ENCODE results near the gene PCSK7.
"Not testable (repeated sequence)": the region's sequence is repeated elsewhere in the genome, so short reads cannot be mapped to it uniquely, and the experiment has no call there.

The PCSK7 gene, protein sequence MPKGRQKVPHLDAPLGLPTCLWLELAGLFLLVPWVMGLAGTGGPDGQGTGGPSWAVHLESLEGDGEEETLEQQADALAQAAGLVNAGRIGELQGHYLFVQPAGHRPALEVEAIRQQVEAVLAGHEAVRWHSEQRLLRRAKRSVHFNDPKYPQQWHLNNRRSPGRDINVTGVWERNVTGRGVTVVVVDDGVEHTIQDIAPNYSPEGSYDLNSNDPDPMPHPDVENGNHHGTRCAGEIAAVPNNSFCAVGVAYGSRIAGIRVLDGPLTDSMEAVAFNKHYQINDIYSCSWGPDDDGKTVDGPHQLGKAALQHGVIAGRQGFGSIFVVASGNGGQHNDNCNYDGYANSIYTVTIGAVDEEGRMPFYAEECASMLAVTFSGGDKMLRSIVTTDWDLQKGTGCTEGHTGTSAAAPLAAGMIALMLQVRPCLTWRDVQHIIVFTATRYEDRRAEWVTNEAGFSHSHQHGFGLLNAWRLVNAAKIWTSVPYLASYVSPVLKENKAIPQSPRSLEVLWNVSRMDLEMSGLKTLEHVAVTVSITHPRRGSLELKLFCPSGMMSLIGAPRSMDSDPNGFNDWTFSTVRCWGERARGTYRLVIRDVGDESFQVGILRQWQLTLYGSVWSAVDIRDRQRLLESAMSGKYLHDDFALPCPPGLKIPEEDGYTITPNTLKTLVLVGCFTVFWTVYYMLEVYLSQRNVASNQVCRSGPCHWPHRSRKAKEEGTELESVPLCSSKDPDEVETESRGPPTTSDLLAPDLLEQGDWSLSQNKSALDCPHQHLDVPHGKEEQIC
- total RNA-seq = 313 to 380 reads per million in 2 donors

- DNase-seq = no peak
These were observed at the start of gene PCSK7 for GRCh38 chr11:117231842-117232091. Gene PCSK7 (minus strand): TSS chr11:117232073. CDS start chr11:117229844, 2,229 bp downstream.

DNA sequence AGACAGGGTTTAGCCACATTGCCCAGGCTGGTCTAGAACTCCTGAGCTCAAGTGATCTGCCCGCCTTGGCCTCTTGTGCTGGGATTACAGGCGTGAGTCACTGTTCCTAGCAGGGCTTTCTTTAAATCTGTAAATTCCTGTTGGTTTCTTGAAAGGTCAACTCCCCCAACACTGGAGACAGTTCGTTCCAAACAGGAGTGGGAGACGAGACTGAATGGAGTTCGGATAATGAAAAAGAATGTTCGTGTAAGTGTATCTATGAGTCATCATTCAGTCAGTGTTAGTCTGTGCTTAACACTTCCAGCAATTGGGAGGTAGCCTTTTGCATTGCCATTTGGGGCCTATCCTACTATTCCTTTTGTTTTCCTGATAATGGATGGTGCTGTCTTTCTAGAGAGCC is 49.3 kb upstream of the PCSK7 start:
- no peak for DNase-seq

- DNase-seq = no peak
These were observed 48.0 kb upstream of the PCSK7 start for GRCh38 chr11:117279711-117280376.

GRCh38 chr11:117278347-117278746 is 46.5 kb upstream of the PCSK7 start:
- DNase-seq = no peak

DNA sequence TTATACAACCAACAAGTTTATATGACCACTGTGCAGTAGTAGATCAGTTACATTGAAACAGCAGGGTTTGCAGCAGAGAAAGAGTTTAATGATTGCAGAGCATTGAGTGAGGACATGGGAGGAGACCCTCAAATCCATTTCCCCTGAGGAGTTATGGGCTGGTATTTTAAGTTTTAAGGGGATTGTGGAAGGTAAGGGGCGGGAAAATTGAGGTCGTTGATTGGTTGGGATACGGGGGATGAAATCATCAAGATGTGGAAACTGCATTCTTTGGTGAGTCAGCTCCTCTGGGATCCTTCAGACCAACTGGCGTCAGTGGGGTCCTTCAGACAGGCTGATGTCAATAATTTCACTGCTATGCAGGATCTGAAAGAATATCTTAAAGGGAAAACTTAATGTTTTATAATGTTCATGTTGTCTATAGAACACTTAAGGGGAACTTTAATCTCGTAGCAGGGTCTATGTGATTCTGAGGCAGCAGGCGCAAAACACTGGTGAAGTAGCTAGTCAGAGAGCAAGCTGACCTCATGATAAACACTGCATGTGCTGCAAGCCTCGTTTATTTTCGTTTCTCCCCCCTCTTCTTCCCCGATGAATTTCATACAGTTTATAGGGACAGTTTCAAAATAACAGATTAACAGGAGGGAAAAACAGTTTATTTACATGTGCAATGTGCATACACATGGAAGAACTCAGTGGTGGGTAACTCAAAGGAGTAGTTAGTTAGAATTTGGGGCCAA is 41.8 kb upstream of the PCSK7 start:
- DNase-seq = no peak

DNA sequence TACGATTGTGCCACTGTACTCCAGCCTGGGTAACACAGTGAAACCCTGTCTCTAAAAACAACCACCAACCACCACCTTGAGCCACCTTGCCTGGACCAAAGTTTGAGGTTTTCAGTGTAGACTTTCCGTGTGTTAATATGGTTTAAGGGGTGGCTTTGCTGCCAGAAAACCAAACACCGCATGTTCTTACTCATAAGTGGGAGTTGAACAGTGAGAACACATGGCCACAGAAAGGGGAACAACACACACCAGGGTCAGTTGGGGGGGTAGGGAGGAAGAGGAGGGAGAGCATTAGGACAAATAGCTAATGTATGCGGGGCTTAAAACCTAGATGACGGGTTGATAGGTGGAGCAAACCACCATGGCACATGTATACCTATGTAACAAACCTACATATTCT is 40.3 kb upstream of the PCSK7 start:
- DNase-seq = not testable (repeated sequence)

- DNase-seq = no peak
These were observed 39.3 kb upstream of the PCSK7 start for GRCh38 chr11:117271208-117271607.

GRCh38 chr11:117269856-117270255 is 38.0 kb upstream of the PCSK7 start:
- DNase-seq = no peak

GRCh38 chr11:117265745-117266144 is 33.9 kb upstream of the PCSK7 start:
- DNase-seq = no peak

DNA sequence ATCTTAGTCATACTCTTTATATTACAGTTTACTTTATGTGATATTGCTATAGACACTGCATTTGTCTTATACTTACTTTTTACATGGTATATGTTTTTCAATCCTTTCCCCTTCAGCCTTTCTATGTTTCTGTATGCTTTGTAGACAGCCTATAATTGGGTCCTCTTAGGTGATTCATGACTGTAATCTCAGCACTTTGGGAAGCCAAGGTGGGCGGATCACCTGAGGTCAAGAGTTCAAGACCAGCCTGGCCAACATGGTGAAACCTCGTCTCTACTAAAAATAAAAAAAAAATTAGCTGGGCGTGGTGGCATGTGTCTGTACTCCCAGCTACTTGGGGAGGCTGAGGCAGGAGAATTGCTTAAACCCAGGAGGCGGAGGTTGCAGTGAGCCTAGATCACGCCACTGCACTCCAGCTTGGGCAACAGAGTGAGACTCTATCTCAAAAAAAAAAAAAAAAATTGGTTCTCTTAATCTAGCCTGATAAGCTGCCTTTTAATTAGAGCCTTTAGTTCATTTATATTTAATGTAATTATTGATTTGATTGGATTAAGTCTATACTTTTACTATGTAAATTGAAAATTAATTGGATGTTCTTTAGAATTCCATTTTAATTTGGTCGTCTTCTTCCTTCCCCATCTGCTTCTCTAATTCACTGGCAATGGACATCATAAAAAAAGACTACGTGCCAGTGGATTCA is 32.9 kb upstream of the PCSK7 start:
- not testable (repeated sequence) for DNase-seq

GRCh38 chr11:117259417-117259816 is 27.5 kb upstream of the PCSK7 start:
- no peak for DNase-seq

DNA sequence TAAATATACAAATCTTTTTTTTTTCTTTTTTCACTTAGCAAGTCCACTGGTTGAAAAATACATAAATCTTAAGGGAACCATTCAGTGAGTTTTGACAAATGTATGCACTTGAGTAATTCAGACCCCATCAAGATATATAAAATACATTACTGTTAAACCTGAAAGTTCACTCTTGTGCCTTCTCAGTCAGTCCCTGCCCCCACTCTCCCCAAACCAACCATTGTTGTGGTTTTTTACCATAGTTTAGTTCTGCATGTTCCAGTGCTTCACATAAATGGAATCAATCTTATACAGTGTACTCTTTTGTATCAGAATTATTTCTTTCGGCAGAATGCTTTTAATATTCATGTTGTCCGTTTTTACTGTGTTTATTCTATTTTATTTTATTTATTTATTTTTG is 26.7 kb upstream of the PCSK7 start:
- DNase-seq = no peak

- DNase-seq = no peak
These were observed 24.7 kb upstream of the PCSK7 start for GRCh38 chr11:117256573-117256972.

- no peak for DNase-seq
These were observed 24.1 kb upstream of the PCSK7 start for GRCh38 chr11:117255966-117256365.

GRCh38 chr11:117251506-117251905 is 19.6 kb upstream of the PCSK7 start:
- no peak for DNase-seq

DNA sequence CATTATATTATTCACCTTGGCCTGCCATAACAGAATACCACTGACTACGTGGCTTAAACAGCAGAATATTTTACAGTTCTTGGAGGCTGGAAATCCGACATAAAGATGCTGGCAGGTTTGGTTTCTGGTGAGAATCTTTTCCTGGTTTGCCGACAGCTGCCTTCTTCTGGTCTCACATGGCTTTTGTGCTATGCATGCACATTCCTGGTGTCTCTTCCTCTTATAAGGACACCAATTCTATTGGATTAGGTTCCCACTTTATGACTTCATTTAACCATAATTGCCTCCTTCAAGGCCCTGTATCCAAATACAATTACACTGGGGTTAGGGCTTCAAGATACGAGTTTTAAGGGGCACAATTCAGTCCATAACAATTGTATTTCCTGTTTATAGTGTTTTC is 17.7 kb upstream of the PCSK7 start:
- no peak for DNase-seq

GRCh38 chr11:117248341-117248740 is 16.5 kb upstream of the PCSK7 start:
- no peak for DNase-seq

GRCh38 chr11:117239295-117239694 is 7.4 kb upstream of the PCSK7 start:
- no peak for DNase-seq

- DNase-seq = no peak
These were observed 6.3 kb upstream of the PCSK7 start for GRCh38 chr11:117238221-117238620.

- no peak for DNase-seq
These were observed 1.1 kb upstream of the PCSK7 start for GRCh38 chr11:117232911-117233409.

DNA sequence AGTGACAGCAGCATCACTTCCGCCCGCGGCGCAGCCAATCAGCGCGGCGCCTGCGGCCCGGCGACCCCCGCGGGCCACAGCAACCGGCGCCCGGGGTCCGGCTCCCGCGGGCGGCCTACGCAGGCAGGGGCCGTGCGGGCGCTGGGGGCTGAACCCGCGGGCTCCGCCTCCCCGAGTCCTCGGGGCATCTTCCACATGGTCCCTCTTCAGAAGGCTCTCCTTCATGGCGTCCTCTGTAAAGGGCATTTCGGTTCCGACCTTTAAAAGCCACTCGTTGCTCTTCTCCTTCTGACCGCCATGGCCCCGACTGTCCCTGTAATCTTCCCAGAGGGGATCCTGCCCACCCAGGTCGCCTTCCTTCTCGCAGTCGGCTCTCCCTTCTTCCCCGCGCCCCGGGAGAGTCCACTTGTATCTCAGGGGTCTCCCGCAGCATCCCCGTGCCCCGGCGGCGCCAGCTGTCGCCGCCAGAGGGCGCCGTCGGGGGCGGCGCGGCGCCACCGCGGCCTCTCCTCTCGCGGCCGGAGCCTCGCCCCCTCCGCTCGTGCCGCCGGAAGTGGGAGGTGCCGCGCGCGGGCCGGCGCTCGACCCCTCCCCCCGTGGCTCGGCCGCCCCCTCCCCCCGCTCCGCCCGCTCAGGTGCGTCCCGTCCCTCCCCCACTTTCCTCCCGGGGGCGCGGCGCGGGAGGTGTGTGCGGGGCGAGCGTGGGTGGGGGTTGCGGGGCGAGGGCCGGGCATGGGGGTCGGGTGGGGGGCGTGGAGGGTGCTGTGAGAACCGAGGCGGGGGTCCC is 412 bp upstream of the PCSK7 start, which contains the start of gene RNF214:
Gene RNF214, plus strand, starts transcription at position 580 of the 787 bp plus-strand sequence. CDS start 1,602 bp downstream, outside the sequence.
- DNase-seq = peak; percentile 67
